Caco-2 (cell line): Measurements from ENCODE around the gene ANKRD12. TPM values are rescaled to one million over a fixed set of nuclear protein-coding genes. Genes with fewer than 3 reads are reported as not detected.

ENCODE experiments used
- BruUV-seq: library from RNA; stranded (reverse); fragments of 400-500 nt; replicated peaks from 2 replicates; lab custom pipeline; 2021; lab: Mats Ljungman, UMichigan
- CTCF ChIA-PET: fragments of 300-600 bp; sonication (Branson Sonifier 250); formaldehyde crosslinking; loops from one replicate; lab custom pipeline; 2022; ENCODE audit warnings: antibody characterized with exemption; lab: Charles Lee
- POLR2A ChIA-PET: fragments of 300-600 bp; sonication (Branson Sonifier 250); formaldehyde crosslinking; loops from one replicate; lab custom pipeline; 2022; ENCODE audit warnings: antibody characterized with exemption; lab: Charles Lee
- DNase-seq, 2 experiments: peaks; one replicate each; pipeline versions ENCODE4 v3.0.0 to v3.0.0-alpha.2; 2020 to 2022
- H3K27me3 ChIP-seq: replicated peaks from 2 replicates; pipeline ENCODE4 v1.6.0; 2011; ENCODE audit warnings: low read length; ENCODE audit not compliant: control insufficient read depth, insufficient read depth
- H3K36me3 ChIP-seq: 2 replicates; pipeline ENCODE4 v1.5.1; 2011; ENCODE audit warnings: low read length; ENCODE audit not compliant: control insufficient read depth, insufficient read depth
- H3K4me1 ChIP-seq: fragments of 250-450 bp; sonication (Bioruptor Pico); 2 replicates; pipeline ENCODE4 v1.5.1; 2020; ENCODE audit warnings: mild to moderate bottlenecking
- H3K4me3 ChIP-seq: 2 replicates; pipeline ENCODE4 v1.5.1; 2011; ENCODE audit warnings: low read depth, mild to moderate bottlenecking, control low read depth, low read length
- H3K9me3 ChIP-seq: fragments of 250-450 bp; sonication (Bioruptor Pico); 2 replicates; pipeline ENCODE4 v1.5.1; 2020; ENCODE audit warnings: mild to moderate bottlenecking, moderate library complexity
- H3K27ac Mint-ChIP-seq: one replicate; pipeline ENCODE4 v1.8.0; 2022; ENCODE audit warnings: mixed read lengths; ENCODE audit not compliant: unreplicated experiment
- H3K27me3 Mint-ChIP-seq: one replicate; pipeline ENCODE4 v1.8.0; 2022; ENCODE audit warnings: mixed read lengths; ENCODE audit not compliant: insufficient read depth, unreplicated experiment
- H3K36me3 Mint-ChIP-seq: one replicate; pipeline ENCODE4 v1.8.0; 2022; ENCODE audit warnings: mild to moderate bottlenecking, mixed read lengths; ENCODE audit not compliant: insufficient read depth, unreplicated experiment
- H3K4me1 Mint-ChIP-seq: one replicate; pipeline ENCODE4 v1.8.0; 2022; ENCODE audit warnings: low read depth, mixed read lengths; ENCODE audit not compliant: unreplicated experiment
- H3K4me3 Mint-ChIP-seq: one replicate; pipeline ENCODE4 v1.8.0; 2022; ENCODE audit warnings: mild to moderate bottlenecking, moderate library complexity, mixed read lengths; ENCODE audit not compliant: unreplicated experiment
- H3K9me3 Mint-ChIP-seq: one replicate; pipeline ENCODE4 v1.8.0; 2022; ENCODE audit warnings: mixed read lengths; ENCODE audit not compliant: unreplicated experiment
- intact Hi-C: fragments of 100-400 bp; cut with micrococcal nuclease; formaldehyde crosslinking; loops from one replicate; pipeline ENCODE4 v1.10.0; 2022; ENCODE audit not compliant: unreplicated experiment
- total RNA-seq: library from RNA; stranded (reverse); gene quantifications from 2 replicates; pipeline ENCODE4 v1.2.3, GENCODE V29; 2022
- TF ChIP-seq, protein P1 (sequence below), 2 experiments: fragments of 200-600 bp in 1 of 2; IDR thresholded peaks; 1 replicate in 1 of 2; 2 replicates in 1 of 2; pipeline versions ENCODE4 v1.5.1 to v1.8.0; 2011 to 2022; ENCODE audit warnings: antibody characterized with exemption in 1 of 2, control low read depth in 1 of 2, inconsistent platforms in 1 of 2, low read depth in 1 of 2, low read length in 1 of 2, mild to moderate bottlenecking in 1 of 2, moderate library complexity in 1 of 2; ENCODE audit not compliant: insufficient read depth in 1 of 2, severe bottlenecking in 1 of 2, unreplicated experiment in 1 of 2

The ANKRD12 gene
- total RNA-seq, 1 experiment from 2014 or later = 33.2 TPM

DNA sequence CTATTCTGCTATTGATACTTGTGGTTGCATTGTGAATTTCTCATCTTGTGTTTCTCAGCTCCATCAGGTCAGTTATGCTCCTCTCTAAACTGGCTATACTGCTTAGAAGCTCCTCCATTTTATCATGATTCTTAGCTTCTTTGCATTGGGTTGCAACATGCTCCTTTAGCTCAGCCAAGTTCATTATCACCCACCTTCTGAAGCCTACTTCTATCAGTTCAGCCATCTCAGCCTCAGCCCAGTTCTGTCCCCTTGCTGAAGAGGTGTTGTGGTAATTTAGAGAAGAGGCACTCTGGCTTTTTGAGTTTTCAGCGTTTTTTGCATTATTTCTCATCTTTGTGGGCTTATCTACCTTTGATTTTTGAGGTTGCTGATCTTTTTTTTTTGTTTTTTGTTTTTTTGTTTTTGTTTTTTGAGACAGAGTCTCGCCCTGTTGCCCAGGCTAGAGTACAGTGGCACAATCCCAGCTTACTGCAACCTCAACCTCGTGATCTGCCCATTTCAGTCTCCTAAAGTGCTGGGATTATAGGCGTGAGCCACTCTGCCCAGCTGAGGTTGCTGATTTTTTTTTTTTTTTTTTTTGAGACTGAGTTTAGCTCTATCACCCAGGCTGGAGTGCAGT is 36.0 kb downstream of the ANKRD12 start:
- Histone ChIP-seq H3K4me3 (no peak overlapping the region), H3K36me3 (no peaks in the 10 kb centered on the region), H3K27me3 (no peaks in the 10 kb centered on the region), H3K4me1 (no peaks in the 10 kb centered on the region), H3K9me3 (no peaks in the 10 kb centered on the region)
- intact Hi-C loops = no loop called here
- CTCF ChIA-PET = interaction anchor here (0.7 kb wide), 1 partner anchor 16 kb away, joined by 5 read pairs; no protein-coding TSS in a partner anchor
- TF ChIP-seq, protein P1, sequence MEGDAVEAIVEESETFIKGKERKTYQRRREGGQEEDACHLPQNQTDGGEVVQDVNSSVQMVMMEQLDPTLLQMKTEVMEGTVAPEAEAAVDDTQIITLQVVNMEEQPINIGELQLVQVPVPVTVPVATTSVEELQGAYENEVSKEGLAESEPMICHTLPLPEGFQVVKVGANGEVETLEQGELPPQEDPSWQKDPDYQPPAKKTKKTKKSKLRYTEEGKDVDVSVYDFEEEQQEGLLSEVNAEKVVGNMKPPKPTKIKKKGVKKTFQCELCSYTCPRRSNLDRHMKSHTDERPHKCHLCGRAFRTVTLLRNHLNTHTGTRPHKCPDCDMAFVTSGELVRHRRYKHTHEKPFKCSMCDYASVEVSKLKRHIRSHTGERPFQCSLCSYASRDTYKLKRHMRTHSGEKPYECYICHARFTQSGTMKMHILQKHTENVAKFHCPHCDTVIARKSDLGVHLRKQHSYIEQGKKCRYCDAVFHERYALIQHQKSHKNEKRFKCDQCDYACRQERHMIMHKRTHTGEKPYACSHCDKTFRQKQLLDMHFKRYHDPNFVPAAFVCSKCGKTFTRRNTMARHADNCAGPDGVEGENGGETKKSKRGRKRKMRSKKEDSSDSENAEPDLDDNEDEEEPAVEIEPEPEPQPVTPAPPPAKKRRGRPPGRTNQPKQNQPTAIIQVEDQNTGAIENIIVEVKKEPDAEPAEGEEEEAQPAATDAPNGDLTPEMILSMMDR (IDR thresholded peaks at IDR 0.05; ENCODE audit: insufficient read depth in 1 of 2, low read depth in 1 of 2, low read length in 1 of 2, severe bottlenecking in 1 of 2, unreplicated experiment in 1 of 2) = no peak
- H3K9me3 Mint-ChIP-seq = peaks cover 9% of the 10 kb centered on the region
- no peak for DNase-seq
- POLR2A ChIA-PET = no interaction called here
- no peak overlapping the region for H3K27ac Mint-ChIP-seq
- H3K4me1 Mint-ChIP-seq = no peaks in the 10 kb centered on the region
- BruUV-seq = no TSS peak
- H3K27me3 Mint-ChIP-seq = no peaks in the 10 kb centered on the region
- H3K36me3 Mint-ChIP-seq = no peaks in the 10 kb centered on the region
- H3K4me3 Mint-ChIP-seq = no peak overlapping the region

DNA sequence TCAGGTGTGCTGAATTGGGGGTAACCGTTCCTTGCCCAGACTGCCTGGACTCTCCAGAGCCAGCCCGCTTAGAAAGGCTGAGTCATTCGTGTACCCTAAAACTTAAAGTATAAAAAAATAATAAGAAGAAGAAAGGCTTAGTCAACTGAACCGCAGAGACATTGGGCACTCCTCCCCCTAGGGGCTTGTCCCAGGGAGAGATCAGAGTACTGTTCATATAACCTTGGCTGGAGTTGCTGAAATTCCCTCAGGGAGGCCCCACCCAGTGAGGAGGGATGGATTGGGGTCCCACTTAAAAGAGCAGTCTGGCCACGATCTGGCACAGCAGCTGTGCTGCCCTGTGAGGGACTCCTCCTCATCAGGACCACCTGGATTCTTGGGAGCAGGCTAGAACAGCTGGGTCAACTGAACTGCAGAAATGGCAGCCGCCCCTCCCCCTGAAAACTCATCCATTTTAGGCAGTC is 37.2 kb downstream of the ANKRD12 start:
- Mint-ChIP-seq H3K4me3 (no peak overlapping the region), H3K36me3 (no peaks in the 10 kb centered on the region), H3K4me1 (no peaks in the 10 kb centered on the region), H3K27me3 (no peaks in the 10 kb centered on the region), H3K9me3 (peaks cover 4% of the 10 kb centered on the region), H3K27ac (no peak overlapping the region)
- Histone ChIP-seq H3K36me3 (no peaks in the 10 kb centered on the region), H3K9me3 (no peaks in the 10 kb centered on the region), H3K4me3 (no peak overlapping the region), H3K4me1 (no peaks in the 10 kb centered on the region), H3K27me3 (no peaks in the 10 kb centered on the region)
- BruUV-seq = no TSS peak
- intact Hi-C loops = no loop called here
- POLR2A ChIA-PET = no interaction called here
- TF ChIP-seq, protein P1 (IDR thresholded peaks at IDR 0.05; ENCODE audit: insufficient read depth in 1 of 2, low read depth in 1 of 2, low read length in 1 of 2, severe bottlenecking in 1 of 2, unreplicated experiment in 1 of 2) = no peak
- DNase-seq = no peak
- CTCF ChIA-PET = interaction anchor here (0.6 kb wide), 1 partner anchor 103 kb away, joined by 3 read pairs; no protein-coding TSS in a partner anchor

DNA sequence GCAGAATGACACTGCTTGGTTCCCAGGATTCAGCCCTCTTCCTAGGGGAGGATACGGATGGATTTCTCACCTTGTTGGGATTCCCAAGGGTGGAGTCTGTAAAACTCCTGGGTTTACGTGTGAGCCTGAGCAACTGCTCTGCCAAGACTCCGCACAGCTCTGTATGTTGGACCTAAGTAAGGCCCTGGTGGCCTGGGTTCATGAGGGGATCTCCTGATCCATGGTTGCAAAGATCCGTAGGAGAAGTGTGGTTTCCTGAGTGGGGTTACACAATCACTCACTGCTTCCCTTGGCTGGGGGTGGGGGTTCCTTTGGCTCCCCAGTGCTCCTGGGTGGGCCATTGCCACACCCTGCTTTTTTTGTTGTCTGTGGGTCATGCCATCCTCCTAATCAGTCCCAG is 37.7 kb downstream of the ANKRD12 start:
- no peaks in the 10 kb centered on the region for H3K36me3 ChIP-seq
- ChIA-PET CTCF (interaction anchor here (0.6 kb wide), 1 partner anchor 103 kb away, joined by 3 read pairs; no protein-coding TSS in a partner anchor), POLR2A (no interaction called here)
- intact Hi-C loops = no loop called here
- Mint-ChIP-seq H3K9me3 (no peaks in the 10 kb centered on the region), H3K36me3 (no peaks in the 10 kb centered on the region), H3K4me1 (no peaks in the 10 kb centered on the region), H3K27me3 (no peaks in the 10 kb centered on the region), H3K4me3 (no peak overlapping the region), H3K27ac (no peak overlapping the region)
- no peak overlapping the region for H3K4me3 ChIP-seq
- no peak for DNase-seq
- H3K27me3 ChIP-seq = no peaks in the 10 kb centered on the region
- no peaks in the 10 kb centered on the region for H3K4me1 ChIP-seq
- BruUV-seq = no TSS peak
- TF ChIP-seq, protein P1 (IDR thresholded peaks at IDR 0.05; ENCODE audit: insufficient read depth in 1 of 2, low read depth in 1 of 2, low read length in 1 of 2, severe bottlenecking in 1 of 2, unreplicated experiment in 1 of 2) = no peak
- no peaks in the 10 kb centered on the region for H3K9me3 ChIP-seq
